Mesenchymal stem cell (in vitro differentiated cells and primary cell): ENCODE measurements around the gene GGN.
A peak's percentile ranks its signal among the peaks of the same experiment; 100 is the strongest.

ENCODE experiments used
- DNase-seq: peaks from one replicate; pipeline ENCODE4 v3.0.0-alpha.2; 2013
- H2AFZ ChIP-seq: one replicate; pipeline ENCODE4 v1.6.1; 2013; ENCODE audit warnings: low read depth, mild to moderate bottlenecking, control low read depth, inconsistent platforms, low read length, moderate library complexity
- H2AK5ac ChIP-seq: 2 replicates; pipeline ENCODE4 v1.6.1; 2013; ENCODE audit warnings: low read length, moderate library complexity, mild to moderate bottlenecking, inconsistent platforms; ENCODE audit not compliant: severe bottlenecking
- H2BK120ac ChIP-seq: one replicate; pipeline ENCODE4 v1.6.1; 2013; ENCODE audit warnings: low read depth, mild to moderate bottlenecking, inconsistent platforms, low read length, moderate library complexity
- H2BK12ac ChIP-seq, 2 experiments: one replicate each; pipeline ENCODE4 v1.6.1; 2013; ENCODE audit warnings: inconsistent platforms in 2 of 2, low read length in 2 of 2, mild to moderate bottlenecking in 2 of 2, moderate library complexity in 2 of 2, control low read depth in 1 of 2
- H2BK15ac ChIP-seq: one replicate; pipeline ENCODE4 v1.6.1; 2013; ENCODE audit warnings: mild to moderate bottlenecking, low read depth, inconsistent platforms; ENCODE audit not compliant: poor library complexity, severe bottlenecking
- H2BK5ac ChIP-seq: 2 replicates; pipeline ENCODE4 v1.6.1; 2013; ENCODE audit warnings: low read depth, mild to moderate bottlenecking, low read length, control low read depth, inconsistent platforms; ENCODE audit not compliant: poor library complexity, severe bottlenecking
- H3K14ac ChIP-seq, 2 experiments: one replicate each; pipeline ENCODE4 v1.6.1; 2013; ENCODE audit warnings: inconsistent platforms in 2 of 2, low read length in 2 of 2, control low read depth in 1 of 2, mild to moderate bottlenecking in 1 of 2, moderate library complexity in 1 of 2
- H3K18ac ChIP-seq, 2 experiments: one replicate each; pipeline ENCODE4 v1.6.1; 2013; ENCODE audit warnings: inconsistent platforms in 2 of 2, low read length in 2 of 2, control low read depth in 1 of 2, low read depth in 1 of 2, mild to moderate bottlenecking in 1 of 2
- H3K23ac ChIP-seq, 2 experiments: one replicate each; pipeline ENCODE4 v1.6.1; 2013; ENCODE audit warnings: inconsistent platforms in 2 of 2, low read length in 2 of 2, mild to moderate bottlenecking in 2 of 2, moderate library complexity in 2 of 2, control low read depth in 1 of 2
- H3K27ac ChIP-seq: 2 replicates; pipeline ENCODE4 v1.5.1; 2013; ENCODE audit warnings: mild to moderate bottlenecking, moderate library complexity, low read length, control low read depth, inconsistent platforms; ENCODE audit not compliant: poor library complexity, severe bottlenecking
- H3K27me3 ChIP-seq, 2 experiments: 2 replicates each; pipeline versions ENCODE4 v1.6.1 to v1.7.0; 2013; ENCODE audit warnings: low read length in 2 of 2, mild to moderate bottlenecking in 2 of 2, moderate library complexity in 2 of 2, control low read depth in 1 of 2, inconsistent platforms in 1 of 2; ENCODE audit not compliant: control insufficient read depth in 1 of 2, insufficient read depth in 1 of 2
- H3K36me3 ChIP-seq, 2 experiments: 2 replicates each; pipeline versions ENCODE4 v1.6.1 to v1.7.0; 2013; ENCODE audit warnings: low read length in 2 of 2, control low read depth in 1 of 2, inconsistent platforms in 1 of 2, low read depth in 1 of 2, mild to moderate bottlenecking in 1 of 2; ENCODE audit not compliant: insufficient read depth in 2 of 2, control insufficient read depth in 1 of 2
- H3K4ac ChIP-seq, 2 experiments: one replicate each; pipeline ENCODE4 v1.6.1; 2013; ENCODE audit warnings: inconsistent platforms in 2 of 2, low read length in 2 of 2, mild to moderate bottlenecking in 2 of 2, moderate library complexity in 2 of 2, control low read depth in 1 of 2, low read depth in 1 of 2
- H3K4me1 ChIP-seq: 2 replicates; pipeline ENCODE4 v1.6.1; 2013; ENCODE audit warnings: low read depth, low read length, control low read depth; ENCODE audit not compliant: control insufficient read depth, insufficient read depth
- H3K4me2 ChIP-seq: 2 replicates; pipeline ENCODE4 v1.6.1; 2013; ENCODE audit warnings: low read length, mild to moderate bottlenecking, inconsistent platforms; ENCODE audit not compliant: poor library complexity, severe bottlenecking
- H3K4me3 ChIP-seq, 2 experiments: 2 replicates each; pipeline versions ENCODE4 v1.5.1 to v1.7.0; 2013; ENCODE audit warnings: low read length in 2 of 2, mild to moderate bottlenecking in 2 of 2, control low read depth in 1 of 2, low read depth in 1 of 2; ENCODE audit not compliant: insufficient read depth in 1 of 2
- H3K79me1 ChIP-seq: replicated peaks from 2 replicates; pipeline ENCODE4 v1.6.1; 2013; ENCODE audit warnings: mild to moderate bottlenecking, control low read depth, low read length, inconsistent platforms; ENCODE audit not compliant: poor library complexity, severe bottlenecking
- H3K9ac ChIP-seq: 2 replicates; pipeline ENCODE4 v1.7.0; 2013; ENCODE audit warnings: mild to moderate bottlenecking, low read length, moderate library complexity
- H3K9me3 ChIP-seq: 2 replicates; pipeline ENCODE4 v1.7.0; 2013; ENCODE audit warnings: mild to moderate bottlenecking, low read length; ENCODE audit not compliant: control insufficient read depth
- H4K8ac ChIP-seq: one replicate; pipeline ENCODE4 v1.6.1; 2013; ENCODE audit warnings: inconsistent platforms, mild to moderate bottlenecking, low read length, moderate library complexity
- H4K91ac ChIP-seq: one replicate; pipeline ENCODE4 v1.6.1; 2013; ENCODE audit warnings: mild to moderate bottlenecking, low read length, inconsistent platforms
- WGBS: methylation state at CpG from one replicate; pipeline ENCODE4 v1.1.7; 2013; ENCODE audit warnings: mixed read lengths; 5-methylcytosine and 5-hydroxymethylcytosine counted together

The GGN gene

GRCh38 chr19:38425810-38426466 is 38.1 kb upstream of the GGN start, which contains the start of gene RASGRP4:
TSS of gene RASGRP4 (minus strand) at chr19:38426219. CDS start at chr19:38426091, 128 bp downstream.
- DNase-seq, result no peak
- H2BK120ac ChIP-seq, result no peak within 1 kb of the TSS
- no peak within 1 kb of the TSS for H2BK5ac ChIP-seq
- no peak within 1 kb of the TSS for H2AFZ ChIP-seq
- H3K4me3 ChIP-seq, result no peak within 1 kb of the TSS
- H4K8ac ChIP-seq, result no peak within 1 kb of the TSS
- no peaks in the 10 kb centered on the region for H3K9me3 ChIP-seq
- H4K91ac ChIP-seq, result no peak within 1 kb of the TSS
- H2BK12ac ChIP-seq, result no peak within 1 kb of the TSS
- peaks cover 16 to 67% of the 10 kb centered on the region in 2 experiments for H3K27me3 ChIP-seq
- no peaks in the 10 kb centered on the region for H3K4me1 ChIP-seq
- H3K79me1 ChIP-seq, result no peaks in the 10 kb centered on the region
- H3K27ac ChIP-seq, result no peak within 1 kb of the TSS
- no peak within 1 kb of the TSS for H3K18ac ChIP-seq
- H3K4ac ChIP-seq, result no peak within 1 kb of the TSS
- H3K36me3 ChIP-seq, result no peaks in the 10 kb centered on the region
- H2BK15ac ChIP-seq, result no peak within 1 kb of the TSS
- 78% methylated on average over 7 of the region's 20 CpGs for WGBS
- peak within 1 kb of the TSS in 1 of 2 experiments; percentile 59 for H3K14ac ChIP-seq
- no peak within 1 kb of the TSS for H2AK5ac ChIP-seq
- H3K23ac ChIP-seq, result no peak within 1 kb of the TSS
- no peak within 1 kb of the TSS for H3K9ac ChIP-seq
- H3K4me2 ChIP-seq, result no peak within 1 kb of the TSS

GRCh38 chr19:38425222-38425809 is 37.5 kb upstream of the GGN start:
- Histone ChIP-seq H3K23ac (no peak overlapping the region), H2BK15ac (no peak overlapping the region), H3K4me1 (no peaks in the 10 kb centered on the region), H3K79me1 (no peaks in the 10 kb centered on the region), H3K4me2 (no peak overlapping the region), H2BK120ac (no peak overlapping the region), H3K4me3 (no peak overlapping the region), H3K9me3 (no peaks in the 10 kb centered on the region), H2AFZ (no peak overlapping the region), H3K18ac (no peak overlapping the region), H3K9ac (no peak overlapping the region), H3K27ac (no peak overlapping the region), H3K36me3 (no peaks in the 10 kb centered on the region), H2AK5ac (no peak overlapping the region), H2BK12ac (no peak overlapping the region), H3K4ac (no peak overlapping the region), H4K91ac (no peak overlapping the region), H3K14ac (peak overlapping the region in 1 of 2 experiments; percentile 59), H2BK5ac (no peak overlapping the region), H3K27me3 (peaks cover 22 to 68% of the 10 kb centered on the region in 2 experiments), H4K8ac (no peak overlapping the region)
- DNase-seq, result no peak
- 61% methylated on average over 7 of the region's 7 CpGs for WGBS

DNA sequence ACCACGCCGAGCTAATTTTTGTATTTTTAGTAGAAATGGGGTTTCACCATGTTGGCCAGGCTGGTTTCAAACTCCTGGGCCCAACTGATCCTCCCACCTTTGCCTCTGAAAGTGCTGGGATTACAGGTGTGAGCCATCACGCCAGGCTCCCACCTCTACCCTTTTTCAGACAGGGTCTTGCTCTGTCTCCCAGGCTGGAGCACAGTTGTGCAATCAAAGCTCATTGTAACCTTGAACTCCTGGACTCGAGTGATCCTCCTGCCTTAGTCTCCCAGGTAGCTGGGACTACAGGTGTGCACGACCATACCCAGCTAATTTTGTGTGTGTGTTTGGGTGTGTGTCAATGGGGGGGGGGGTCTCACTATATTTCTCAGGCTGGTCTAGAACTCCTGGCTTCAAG is 36.4 kb upstream of the GGN start:
- H3K79me1 ChIP-seq, result no peaks in the 10 kb centered on the region
- no peak overlapping the region for H3K18ac ChIP-seq
- no peak overlapping the region for H3K4ac ChIP-seq
- no peak overlapping the region for H2AFZ ChIP-seq
- no peak overlapping the region for H3K23ac ChIP-seq
- H3K4me1 ChIP-seq, result no peaks in the 10 kb centered on the region
- no peak overlapping the region for H2AK5ac ChIP-seq
- no peak overlapping the region for H3K27ac ChIP-seq
- no peak overlapping the region for H2BK120ac ChIP-seq
- no peak overlapping the region for H4K8ac ChIP-seq
- H3K4me3 ChIP-seq, result no peak overlapping the region
- H2BK5ac ChIP-seq, result no peak overlapping the region
- H3K9me3 ChIP-seq, result no peaks in the 10 kb centered on the region
- DNase-seq, result no peak
- H3K27me3 ChIP-seq, result peaks cover 29 to 68% of the 10 kb centered on the region in 2 experiments
- WGBS, result 82% methylated on average over 5 of the region's 5 CpGs
- no peak overlapping the region for H2BK12ac ChIP-seq
- H2BK15ac ChIP-seq, result no peak overlapping the region
- no peak overlapping the region for H3K4me2 ChIP-seq
- H4K91ac ChIP-seq, result no peak overlapping the region
- no peaks in the 10 kb centered on the region for H3K36me3 ChIP-seq
- no peak overlapping the region for H3K9ac ChIP-seq
- H3K14ac ChIP-seq, result no peak overlapping the region

DNA sequence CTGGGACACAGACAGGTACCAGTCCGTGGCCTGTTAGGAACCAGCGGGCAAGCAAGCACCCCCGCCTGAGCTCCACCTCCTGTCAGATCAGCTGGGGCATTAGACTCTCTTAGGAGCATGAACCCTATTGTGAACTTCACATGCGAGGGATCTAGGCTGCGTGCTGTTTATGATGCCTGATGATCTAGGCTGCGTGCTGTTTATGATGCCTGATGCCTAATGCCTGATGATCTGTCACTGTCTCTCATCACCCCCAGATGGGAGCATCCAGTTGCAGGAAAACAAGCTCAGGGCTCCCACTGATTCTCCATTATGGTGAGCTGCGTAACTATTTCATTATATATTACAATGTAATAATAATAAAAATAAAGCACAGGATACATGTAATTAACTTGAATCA is 34.6 kb upstream of the GGN start:
- H2BK5ac ChIP-seq, result no peak overlapping the region
- no peak overlapping the region for H3K4me2 ChIP-seq
- H3K4me3 ChIP-seq, result no peak overlapping the region
- no peak overlapping the region for H3K9ac ChIP-seq
- H3K23ac ChIP-seq, result no peak overlapping the region
- no peak overlapping the region for H3K18ac ChIP-seq
- no peak overlapping the region for H2AK5ac ChIP-seq
- H3K79me1 ChIP-seq, result no peaks in the 10 kb centered on the region
- no peak overlapping the region for H3K27ac ChIP-seq
- peaks cover 8% of the 10 kb centered on the region for H3K4me1 ChIP-seq
- no peaks in the 10 kb centered on the region for H3K9me3 ChIP-seq
- H2BK12ac ChIP-seq, result no peak overlapping the region
- no peak overlapping the region for H4K91ac ChIP-seq
- DNase-seq, result no peak
- H3K27me3 ChIP-seq, result peaks cover 43 to 77% of the 10 kb centered on the region in 2 experiments
- WGBS, result 90% methylated on average over 6 of the region's 7 CpGs
- H3K14ac ChIP-seq, result no peak overlapping the region
- H2BK15ac ChIP-seq, result no peak overlapping the region
- no peak overlapping the region for H3K4ac ChIP-seq
- no peak overlapping the region for H4K8ac ChIP-seq
- H3K36me3 ChIP-seq, result no peaks in the 10 kb centered on the region
- H2AFZ ChIP-seq, result no peak overlapping the region
- no peak overlapping the region for H2BK120ac ChIP-seq
